GM10248 (cell line): Measurements from ENCODE around the gene C1QTNF9B.

Experiments used
- CTCF ChIA-PET: fragments of 300-600 bp; sonication (Branson Sonifier 250); formaldehyde crosslinking; extraction: SDS; loops from one replicate; lab custom pipeline; 2021; ENCODE audit warnings: antibody characterized with exemption; lab: Yijun Ruan, JAX
- POLR2A ChIA-PET: fragments of 350-650 bp; sonication (Branson Sonifier 250); formaldehyde crosslinking; extraction: SDS; loops from one replicate; lab custom pipeline; 2020; ENCODE audit warnings: antibody characterized with exemption; lab: Yijun Ruan, JAX
- DNase-seq: peaks from one replicate; pipeline ENCODE4 v3.0.0; 2012; ENCODE audit errors: extremely low spot score
- TF ChIP-seq, protein P1 (sequence below): IDR thresholded peaks from 2 replicates; pipeline ENCODE4 v1.5.1; 2012; ENCODE audit warnings: mild to moderate bottlenecking, low read depth; ENCODE audit errors: extremely low read depth, missing control alignments, control extremely low read depth

Gene C1QTNF9B

DNA sequence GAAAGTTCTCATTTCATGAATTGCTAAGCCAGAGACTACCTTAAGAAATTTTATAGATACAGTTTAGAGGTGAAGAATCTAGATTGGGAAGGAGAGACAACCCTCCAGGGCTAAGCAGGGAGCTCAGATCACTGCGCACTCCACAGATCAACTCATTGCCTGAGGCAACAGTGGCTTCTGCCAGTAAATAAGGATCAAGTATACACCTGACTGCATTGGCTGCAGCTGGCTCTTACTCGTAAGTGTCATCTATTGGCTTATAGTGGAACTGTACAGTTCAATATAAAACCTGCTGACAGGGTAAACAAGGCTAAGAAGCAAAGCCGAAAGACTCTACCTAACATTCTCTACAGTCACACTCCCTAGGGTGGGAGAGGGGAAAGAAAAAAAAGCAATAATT is 18.0 kb upstream of the C1QTNF9B start:
- no peak for DNase-seq
- TF ChIP-seq, protein P1, sequence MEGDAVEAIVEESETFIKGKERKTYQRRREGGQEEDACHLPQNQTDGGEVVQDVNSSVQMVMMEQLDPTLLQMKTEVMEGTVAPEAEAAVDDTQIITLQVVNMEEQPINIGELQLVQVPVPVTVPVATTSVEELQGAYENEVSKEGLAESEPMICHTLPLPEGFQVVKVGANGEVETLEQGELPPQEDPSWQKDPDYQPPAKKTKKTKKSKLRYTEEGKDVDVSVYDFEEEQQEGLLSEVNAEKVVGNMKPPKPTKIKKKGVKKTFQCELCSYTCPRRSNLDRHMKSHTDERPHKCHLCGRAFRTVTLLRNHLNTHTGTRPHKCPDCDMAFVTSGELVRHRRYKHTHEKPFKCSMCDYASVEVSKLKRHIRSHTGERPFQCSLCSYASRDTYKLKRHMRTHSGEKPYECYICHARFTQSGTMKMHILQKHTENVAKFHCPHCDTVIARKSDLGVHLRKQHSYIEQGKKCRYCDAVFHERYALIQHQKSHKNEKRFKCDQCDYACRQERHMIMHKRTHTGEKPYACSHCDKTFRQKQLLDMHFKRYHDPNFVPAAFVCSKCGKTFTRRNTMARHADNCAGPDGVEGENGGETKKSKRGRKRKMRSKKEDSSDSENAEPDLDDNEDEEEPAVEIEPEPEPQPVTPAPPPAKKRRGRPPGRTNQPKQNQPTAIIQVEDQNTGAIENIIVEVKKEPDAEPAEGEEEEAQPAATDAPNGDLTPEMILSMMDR: no peak
- ChIA-PET CTCF (interaction anchor here (0.8 to 1.5 kb wide), 2 partner anchors 11 to 25 kb away, joined by 3 to 4 read pairs; no protein-coding TSS in a partner anchor), POLR2A (no interaction called here)

DNA sequence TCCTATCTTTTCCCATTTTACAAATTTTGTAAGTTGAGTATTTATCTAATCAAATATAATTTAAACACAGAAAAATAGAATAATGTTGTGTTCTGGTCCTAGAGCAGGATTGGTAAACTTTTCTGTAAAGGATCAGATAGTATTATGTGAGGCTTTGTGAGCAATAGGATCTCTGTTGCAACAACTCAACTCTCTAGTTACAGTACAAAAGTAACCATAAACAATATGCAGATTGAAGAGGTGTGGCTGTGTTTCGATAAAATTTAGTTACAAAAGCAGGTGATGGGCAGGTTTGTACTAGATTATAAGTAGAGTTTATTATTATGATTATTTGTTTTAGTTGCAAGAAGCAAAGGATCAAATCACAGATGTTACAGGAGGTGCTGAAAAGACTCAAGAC is 15.2 kb upstream of the C1QTNF9B start:
- DNase-seq: no peak
- POLR2A ChIA-PET: no interaction called here
- TF ChIP-seq, protein P1: no peak
- CTCF ChIA-PET: no interaction called here

DNA sequence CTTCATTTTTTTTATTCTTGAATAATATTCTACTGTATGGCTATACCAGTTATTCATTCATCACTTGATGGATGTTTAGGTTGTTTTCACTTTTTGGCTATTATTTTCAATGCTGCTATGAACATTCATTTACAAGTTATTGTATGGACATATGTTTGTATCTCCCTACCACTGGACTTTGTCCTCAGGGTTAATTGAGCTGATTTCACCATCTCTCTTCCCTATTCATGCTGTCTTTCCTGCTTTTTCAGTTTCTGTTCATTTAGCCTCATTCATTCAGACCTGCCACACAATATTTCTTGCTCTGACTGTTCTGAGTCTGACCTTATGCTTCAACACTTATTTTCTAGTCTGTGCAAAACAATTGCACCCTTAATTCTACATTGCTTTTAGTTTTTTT is 12.3 kb upstream of the C1QTNF9B start:
- no peak for DNase-seq
- TF ChIP-seq, protein P1: no peak
- CTCF ChIA-PET: interaction anchor here (1.5 to 1.6 kb wide), 3 partner anchors 10 to 49 kb away, joined by 3 to 5 read pairs (median 4); partner anchors contain the start of gene MIPEP
- POLR2A ChIA-PET: no interaction called here

DNA sequence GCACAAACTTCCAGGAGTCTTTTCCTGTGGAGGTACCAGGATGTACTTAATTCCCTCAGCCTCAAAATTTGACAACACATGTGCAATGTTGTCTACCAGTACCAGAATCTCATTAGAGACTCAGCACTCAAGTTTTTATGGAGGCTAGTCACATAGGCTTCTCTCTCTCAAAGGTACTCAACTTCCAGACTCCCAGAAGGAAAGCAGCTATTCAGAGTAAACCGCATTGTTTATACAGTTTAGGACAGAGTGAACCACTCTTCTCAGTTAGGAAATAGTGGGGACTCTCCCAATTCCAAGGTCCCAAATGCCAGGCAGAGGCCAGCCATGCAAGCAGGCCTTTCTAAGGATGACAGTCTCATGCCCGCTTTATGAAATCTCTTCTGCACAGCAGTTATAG is 8.5 kb upstream of the C1QTNF9B start:
- POLR2A ChIA-PET: no interaction called here
- CTCF ChIA-PET: interaction anchor here (1.2 kb wide), 1 partner anchor 16 kb away, joined by 4 read pairs; no protein-coding TSS in a partner anchor
- TF ChIP-seq, protein P1: no peak
- DNase-seq: no peak

DNA sequence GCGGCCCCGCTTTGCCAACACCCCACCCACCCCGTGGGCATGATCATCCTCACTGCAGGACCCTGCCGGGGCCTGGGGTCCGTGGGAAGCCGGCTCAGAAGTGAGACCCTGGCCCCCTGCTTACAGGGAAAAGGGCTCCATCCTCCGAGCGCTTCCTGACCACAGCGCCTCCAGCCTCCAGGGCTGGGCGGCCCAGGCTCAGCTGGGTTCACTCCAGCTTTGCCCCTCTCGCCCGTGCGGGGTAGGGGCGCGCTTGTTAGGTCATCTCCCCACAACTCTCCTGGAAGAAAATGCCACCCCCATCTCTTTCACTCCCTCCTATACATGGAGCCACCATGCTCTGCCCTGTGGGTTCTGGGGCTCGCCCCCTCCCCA is 6.6 kb upstream of the C1QTNF9B start:
- TF ChIP-seq, protein P1: no peak
- no peak for DNase-seq
- ChIA-PET POLR2A (no interaction called here), CTCF (interaction anchor here (1.0 to 2.1 kb wide), 2 partner anchors 14 to 15 kb away, joined by 4 to 6 read pairs; partner anchors contain the start of gene MIPEP)

DNA sequence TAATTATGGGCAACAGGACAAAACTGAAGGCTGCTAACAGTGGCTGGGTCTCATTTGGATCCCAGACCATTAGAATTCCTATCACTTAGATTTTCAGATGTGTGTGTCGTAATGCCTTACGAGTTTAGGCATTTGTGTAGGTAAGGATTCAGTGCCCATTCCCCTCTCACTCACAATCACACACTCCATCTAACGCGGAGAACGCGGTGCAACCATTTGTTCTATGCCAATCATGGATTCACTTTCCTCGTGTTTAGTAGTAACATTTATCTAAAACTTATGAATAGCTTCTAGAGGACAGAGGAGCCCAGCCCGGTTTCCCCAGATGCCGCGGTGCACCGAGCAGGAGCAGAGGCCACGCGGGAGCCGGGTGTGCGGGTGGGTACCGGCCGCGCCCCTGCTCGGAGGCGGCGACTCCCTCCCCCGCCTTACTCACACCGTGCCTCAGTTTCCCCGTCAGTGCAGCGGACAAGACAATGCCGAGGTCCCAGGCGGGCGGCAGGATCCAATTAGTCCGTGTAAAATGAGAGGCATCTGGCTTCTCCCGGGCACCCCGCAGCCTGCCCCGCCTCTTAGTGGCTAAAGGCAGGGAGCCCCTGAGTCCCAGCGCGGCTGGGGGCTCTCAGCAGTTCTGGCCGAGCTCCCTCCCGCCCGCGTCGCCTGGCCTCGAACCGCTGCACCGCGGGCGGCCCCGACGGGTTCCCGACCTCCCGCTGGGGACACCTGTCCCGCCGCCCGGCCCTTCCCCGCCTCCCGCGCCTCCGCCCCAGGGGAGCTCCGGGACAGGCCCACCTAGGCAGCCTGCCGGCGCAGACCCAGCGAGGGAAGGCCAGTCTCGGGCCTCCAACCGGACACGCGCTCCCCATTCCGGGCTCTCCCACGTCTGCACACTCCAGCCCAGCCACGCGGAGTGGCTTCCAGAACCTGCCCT is 5.9 kb upstream of the C1QTNF9B start:
- ChIA-PET POLR2A (no interaction called here), CTCF (interaction anchor here (2.1 kb wide), 1 partner anchor 13 kb away, joined by 6 read pairs; the partner anchor contains the start of gene MIPEP)
- no peak for DNase-seq

More for the DNA sequence above, 5.9 kb upstream of the C1QTNF9B start:
- TF ChIP-seq, protein P1: no peak
